Lower lobe of right lung (tissue), 2 donors: ENCODE measurements around the gene NISCH. TPM values are rescaled to one million over a fixed set of nuclear protein-coding genes. Genes with fewer than 3 reads are reported as not detected.

Source experiments
- ATAC-seq, 2 donors: fragments of 200-7000 bp; cut with Tn5 transposase; one replicate each; pipeline ENCODE4 v1.9.1; 2020 to 2022; ENCODE audit warnings: mild to moderate bottlenecking in 2 of 2, moderate library complexity in 2 of 2
- DNase-seq: peaks from one replicate; pipeline ENCODE4 v3.0.0-alpha.2; 2020
- H3K27ac ChIP-seq: fragments of 200-600 bp; one replicate; pipeline ENCODE4 v1.8.0; 2022
- H3K27me3 ChIP-seq: fragments of 200-600 bp; one replicate; pipeline ENCODE4 v1.8.0; 2022; ENCODE audit warnings: low read depth
- H3K36me3 ChIP-seq: fragments of 200-600 bp; one replicate; pipeline ENCODE4 v1.8.0; 2022; ENCODE audit warnings: mild to moderate bottlenecking
- H3K4me1 ChIP-seq: fragments of 200-600 bp; one replicate; pipeline ENCODE4 v1.8.0; 2022
- H3K4me3 ChIP-seq: fragments of 200-600 bp; one replicate; pipeline ENCODE4 v1.8.0; 2022; ENCODE audit warnings: mild to moderate bottlenecking
- H3K9me3 ChIP-seq: fragments of 200-600 bp; one replicate; pipeline ENCODE4 v1.8.0; 2022
- CTCF ChIP-seq: fragments of 200-600 bp; IDR thresholded peaks from one replicate; pipeline ENCODE4 v1.8.0; 2022; ENCODE audit warnings: antibody characterized with exemption, mild to moderate bottlenecking
- intact Hi-C: fragments of 100-400 bp; cut with DNase I; formaldehyde crosslinking; loops from one replicate; pipeline ENCODE4 v1.11.0; 2022
- total RNA-seq: library from RNA; stranded (reverse); fragmentation: NEBNext Ultra II Directional; extraction: Animal tissue kit (Norgen Biotek cat#: 25700); gene quantifications from one replicate; pipeline ENCODE4 v1.2.1, GENCODE V29; 2021
- donor health status: DM: no; HTN: yes; CAD: no; lungs with severe emphysema.

NISCH gene
- total RNA-seq, 1 donor from 2014 or later = 90.2 TPM

GRCh38 chr3:52488746-52489145 is 33.3 kb downstream of the NISCH start:
- no peaks in the 10 kb centered on the region for H3K9me3 ChIP-seq
- intact Hi-C loops = no loop called here
- ATAC-seq = no peak
- H3K27me3 ChIP-seq = no peaks in the 10 kb centered on the region
- no peak for DNase-seq
- TF ChIP-seq CTCF = no peak
- H3K36me3 ChIP-seq = peaks cover 86% of the 10 kb centered on the region
- peaks cover 54% of the 10 kb centered on the region for H3K4me1 ChIP-seq
- H3K4me3 ChIP-seq = no peak overlapping the region
- H3K27ac ChIP-seq = no peak overlapping the region

- DNase-seq (no peak), ATAC-seq (no peak)
- Histone ChIP-seq H3K27ac (peak overlapping the region; percentile 63), H3K4me3 (no peak overlapping the region), H3K4me1 (peaks cover 57% of the 10 kb centered on the region), H3K9me3 (no peaks in the 10 kb centered on the region), H3K27me3 (no peaks in the 10 kb centered on the region), H3K36me3 (peaks cover 86% of the 10 kb centered on the region)
- intact Hi-C loops = no loop called here
- TF ChIP-seq CTCF = no peak
Measured at GRCh38 chr3:52489453-52489852, 34.0 kb downstream of the NISCH start.

- peak overlapping the region; percentile 63 for H3K27ac ChIP-seq
- no peak for DNase-seq
- H3K36me3 ChIP-seq = peaks cover 80% of the 10 kb centered on the region
- ATAC-seq = no peak
- peaks cover 58% of the 10 kb centered on the region for H3K4me1 ChIP-seq
- intact Hi-C loops = no loop called here
- H3K27me3 ChIP-seq = no peaks in the 10 kb centered on the region
- no peak overlapping the region for H3K4me3 ChIP-seq
- no peaks in the 10 kb centered on the region for H3K9me3 ChIP-seq
- TF ChIP-seq CTCF = no peak
Measured at GRCh38 chr3:52490035-52490938, 34.9 kb downstream of the NISCH start.

- Histone ChIP-seq H3K36me3 (peaks cover 72% of the 10 kb centered on the region), H3K4me3 (no peak overlapping the region), H3K9me3 (no peaks in the 10 kb centered on the region), H3K4me1 (peaks cover 62% of the 10 kb centered on the region), H3K27me3 (no peaks in the 10 kb centered on the region), H3K27ac (peak overlapping the region; percentile 63)
- ATAC-seq (peak in 1 of 2 donors; percentile 16), DNase-seq (no peak)
- TF ChIP-seq CTCF = no peak
- intact Hi-C loops = no loop called here
Measured at GRCh38 chr3:52490939-52491526, 35.6 kb downstream of the NISCH start.

- intact Hi-C loops = no loop called here
- ATAC-seq (no peak), DNase-seq (no peak)
- Histone ChIP-seq H3K36me3 (peaks cover 63% of the 10 kb centered on the region), H3K4me1 (peaks cover 70% of the 10 kb centered on the region), H3K27ac (peak overlapping the region; percentile 63), H3K9me3 (no peaks in the 10 kb centered on the region), H3K4me3 (no peak overlapping the region), H3K27me3 (no peaks in the 10 kb centered on the region)
- TF ChIP-seq CTCF = no peak
Measured at GRCh38 chr3:52492059-52492458, 36.7 kb downstream of the NISCH start.
